ENCODE results near the gene THADA.

The THADA gene

GRCh38 chr2:43265001-43265400 is 330.8 kb downstream of the THADA start:
- DNase-seq: no peak

- no peak for DNase-seq
These were observed 332.9 kb downstream of the THADA start for GRCh38 chr2:43262951-43263350.

GRCh38 chr2:43262239-43262638 is 333.6 kb downstream of the THADA start:
- DNase-seq: no peak

GRCh38 chr2:43259512-43259911 is 336.3 kb downstream of the THADA start:
- no peak for DNase-seq

- no peak for DNase-seq
These were observed 337.2 kb downstream of the THADA start for GRCh38 chr2:43258547-43259156.

- no peak for DNase-seq
These were observed 340.4 kb downstream of the THADA start for GRCh38 chr2:43255296-43255910.

- no peak for DNase-seq
These were observed 341.5 kb downstream of the THADA start for GRCh38 chr2:43254331-43254730.

GRCh38 chr2:43251171-43251731 is 344.6 kb downstream of the THADA start:
- no peak for DNase-seq

- DNase-seq: no peak
These were observed 345.8 kb downstream of the THADA start for GRCh38 chr2:43250015-43250414.

GRCh38 chr2:43248621-43249020 is 347.2 kb downstream of the THADA start:
- no peak for DNase-seq

- DNase-seq: no peak
These were observed 349.2 kb downstream of the THADA start for GRCh38 chr2:43246641-43247040.

GRCh38 chr2:43241558-43241957 is 354.3 kb downstream of the THADA start:
- DNase-seq: no peak

- DNase-seq: no peak
These were observed 355.1 kb downstream of the THADA start for GRCh38 chr2:43240766-43241150.

- no peak for DNase-seq
These were observed 355.7 kb downstream of the THADA start for GRCh38 chr2:43239981-43240765.

GRCh38 chr2:43238813-43239212 is 357.0 kb downstream of the THADA start:
- DNase-seq: no peak

GRCh38 chr2:43238176-43238575 is 357.7 kb downstream of the THADA start:
- no peak for DNase-seq

- DNase-seq: peak in 1 of 2 experiments; percentile 32
These were observed 362.3 kb downstream of the THADA start for GRCh38 chr2:43233218-43234212.

- DNase-seq: no peak
These were observed 364.6 kb downstream of the THADA start for GRCh38 chr2:43230951-43231827.

- DNase-seq: no peak
These were observed 365.4 kb downstream of the THADA start for GRCh38 chr2:43230351-43230885.

- DNase-seq: no peak
These were observed 366.8 kb downstream of the THADA start for GRCh38 chr2:43228756-43229659.

Data from NCI-H446 (cell line).